ENCODE results near the gene PRAME.
A peak's percentile ranks its signal among the peaks of the same experiment; 100 is the strongest.
"Not testable (repeated sequence)": the region's sequence is repeated elsewhere in the genome, so short reads cannot be mapped to it uniquely, and the experiment has no call there.

PRAME gene

GRCh38 chr22:22558972-22559603 lies at the start of gene PRAME:
Gene PRAME (minus strand): TSS chr22:22559265. CDS start chr22:22556832, 2,433 bp downstream.
- peak within 1 kb of the TSS; percentile 81 for H3K27ac Mint-ChIP-seq
- no peaks in the 10 kb centered on the region for H3K36me3 Mint-ChIP-seq
- H3K4me1 Mint-ChIP-seq, result peaks cover 14 to 21% of the 10 kb centered on the region in 2 donors
- DNase-seq (peak; percentile 68), ATAC-seq (replicated peaks) (peak; percentile 80 to 84)
- no peaks in the 10 kb centered on the region for H3K27me3 Mint-ChIP-seq
- peaks cover 0 to 2% of the 10 kb centered on the region in 2 donors for H3K9me3 Mint-ChIP-seq
- H3K4me3 Mint-ChIP-seq, result peak within 1 kb of the TSS; percentile 19 to 29

- H3K4me1 Mint-ChIP-seq, result peaks cover 20 to 26% of the 10 kb centered on the region in 2 donors
- H3K9me3 Mint-ChIP-seq; H3K27ac Mint-ChIP-seq; H3K27me3 Mint-ChIP-seq; ATAC-seq (replicated peaks); H3K4me3 Mint-ChIP-seq; DNase-seq; H3K36me3 Mint-ChIP-seq: not testable (repeated sequence)
Observed at GRCh38 chr22:22608022-22608421, 49.0 kb upstream of the PRAME start.

GRCh38 chr22:22605074-22605404 lies 46.0 kb upstream of the PRAME start:
- H3K4me1 Mint-ChIP-seq, result peaks cover 20 to 27% of the 10 kb centered on the region in 2 donors
- peaks cover 0 to 2% of the 10 kb centered on the region in 2 donors for H3K36me3 Mint-ChIP-seq
- DNase-seq (peak; percentile 29), ATAC-seq (replicated peaks) (peak; percentile 87 to 95)
- H3K27me3 Mint-ChIP-seq, result peaks cover 0 to 5% of the 10 kb centered on the region in 2 donors
- peaks cover 0 to 10% of the 10 kb centered on the region in 2 donors for H3K9me3 Mint-ChIP-seq
- H3K27ac Mint-ChIP-seq, result peak overlapping the region; percentile 31
- no peak overlapping the region for H3K4me3 Mint-ChIP-seq

GRCh38 chr22:22604326-22605073 lies 45.4 kb upstream of the PRAME start:
- Mint-ChIP-seq H3K27me3 (peaks cover 0 to 2% of the 10 kb centered on the region in 2 donors), H3K4me3 (no peak overlapping the region), H3K27ac (peak overlapping the region; percentile 77), H3K36me3 (peaks cover 0 to 2% of the 10 kb centered on the region in 2 donors), H3K4me1 (peaks cover 20 to 24% of the 10 kb centered on the region in 2 donors), H3K9me3 (peaks cover 0 to 10% of the 10 kb centered on the region in 2 donors)
- peak; percentile 63 to 77 for ATAC-seq (replicated peaks)
- no peak for DNase-seq

GRCh38 chr22:22603470-22603947 lies 44.4 kb upstream of the PRAME start:
- H3K36me3 Mint-ChIP-seq, result peaks cover 0 to 2% of the 10 kb centered on the region in 2 donors
- no peak for ATAC-seq (replicated peaks)
- no peak overlapping the region for H3K27ac Mint-ChIP-seq
- H3K4me1 Mint-ChIP-seq, result peaks cover 29 to 30% of the 10 kb centered on the region in 2 donors
- no peak for DNase-seq
- no peaks in the 10 kb centered on the region for H3K27me3 Mint-ChIP-seq
- no peak overlapping the region for H3K4me3 Mint-ChIP-seq
- peaks cover 0 to 10% of the 10 kb centered on the region in 2 donors for H3K9me3 Mint-ChIP-seq

GRCh38 chr22:22600531-22601261 lies 41.6 kb upstream of the PRAME start:
- H3K27ac Mint-ChIP-seq, result no peak overlapping the region
- ATAC-seq (replicated peaks), result no peak
- no peaks in the 10 kb centered on the region for H3K27me3 Mint-ChIP-seq

GRCh38 chr22:22599248-22599647 lies 40.2 kb upstream of the PRAME start:
- no peak overlapping the region for H3K4me3 Mint-ChIP-seq
- DNase-seq, result no peak
- peaks cover 28 to 29% of the 10 kb centered on the region in 2 donors for H3K4me1 Mint-ChIP-seq
- no peak for ATAC-seq (replicated peaks)
- H3K27ac Mint-ChIP-seq, result no peak overlapping the region
- peaks cover 0 to 2% of the 10 kb centered on the region in 2 donors for H3K36me3 Mint-ChIP-seq
- peaks cover 0 to 7% of the 10 kb centered on the region in 2 donors for H3K9me3 Mint-ChIP-seq
- H3K27me3 Mint-ChIP-seq, result no peaks in the 10 kb centered on the region

More at GRCh38 chr22:22600531-22601261, 41.6 kb upstream of the PRAME start:
- Mint-ChIP-seq H3K4me1 (peaks cover 39 to 41% of the 10 kb centered on the region in 2 donors), H3K36me3 (peaks cover 0 to 2% of the 10 kb centered on the region in 2 donors), H3K4me3 (no peak overlapping the region), H3K9me3 (peaks cover 0 to 8% of the 10 kb centered on the region in 2 donors)
- DNase-seq, result no peak

- no peaks in the 10 kb centered on the region for H3K27me3 Mint-ChIP-seq
- DNase-seq, result no peak
- H3K36me3 Mint-ChIP-seq, result peaks cover 0 to 2% of the 10 kb centered on the region in 2 donors
- H3K9me3 Mint-ChIP-seq, result peaks cover 0 to 2% of the 10 kb centered on the region in 2 donors
- peak; percentile 52 to 73 for ATAC-seq (replicated peaks)
- no peak overlapping the region for H3K27ac Mint-ChIP-seq
- no peak overlapping the region for H3K4me3 Mint-ChIP-seq
- H3K4me1 Mint-ChIP-seq, result peaks cover 25 to 31% of the 10 kb centered on the region in 2 donors
Observed at GRCh38 chr22:22598144-22598543, 39.1 kb upstream of the PRAME start.

- Mint-ChIP-seq H3K27me3 (no peaks in the 10 kb centered on the region), H3K4me1 (peaks cover 24 to 31% of the 10 kb centered on the region in 2 donors), H3K36me3 (no peaks in the 10 kb centered on the region), H3K9me3 (no peaks in the 10 kb centered on the region), H3K4me3 (no peak overlapping the region), H3K27ac (no peak overlapping the region)
- ATAC-seq (replicated peaks) (no peak), DNase-seq (no peak)
Observed at GRCh38 chr22:22595001-22595835, 36.2 kb upstream of the PRAME start.

- ATAC-seq (replicated peaks), result peak; percentile 84 to 89
- Mint-ChIP-seq H3K27ac (no peak overlapping the region), H3K4me3 (no peak overlapping the region), H3K9me3 (no peaks in the 10 kb centered on the region), H3K27me3 (no peaks in the 10 kb centered on the region), H3K4me1 (peaks cover 22 to 28% of the 10 kb centered on the region in 2 donors), H3K36me3 (no peaks in the 10 kb centered on the region)
- peak; percentile 41 for DNase-seq
Observed at GRCh38 chr22:22593964-22594656, 35.0 kb upstream of the PRAME start.

- Mint-ChIP-seq H3K27me3 (no peaks in the 10 kb centered on the region), H3K4me1 (peaks cover 21 to 28% of the 10 kb centered on the region in 2 donors), H3K4me3 (no peak overlapping the region), H3K27ac (no peak overlapping the region), H3K9me3 (no peaks in the 10 kb centered on the region), H3K36me3 (no peaks in the 10 kb centered on the region)
- ATAC-seq (replicated peaks) (no peak), DNase-seq (no peak)
Observed at GRCh38 chr22:22593250-22593649, 34.2 kb upstream of the PRAME start.

- peaks cover 14 to 31% of the 10 kb centered on the region in 2 donors for H3K4me1 Mint-ChIP-seq
- no peak overlapping the region for H3K27ac Mint-ChIP-seq
- ATAC-seq (replicated peaks) (no peak), DNase-seq (no peak)
- no peaks in the 10 kb centered on the region for H3K36me3 Mint-ChIP-seq
- no peaks in the 10 kb centered on the region for H3K27me3 Mint-ChIP-seq
- no peak overlapping the region for H3K4me3 Mint-ChIP-seq
- no peaks in the 10 kb centered on the region for H3K9me3 Mint-ChIP-seq
Observed at GRCh38 chr22:22591348-22592299, 32.6 kb upstream of the PRAME start.
